ENCODE data around the gene SAP30BP. TPM values are rescaled to one million over a fixed set of nuclear protein-coding genes. Genes with fewer than 3 reads are reported as not detected.

SAP30BP gene
- total and polyA plus RNA-seq, 2 experiments from 2014 or later = 44.9 to 97.9 TPM

GRCh38 chr17:75662511-75662910, 4.6 kb upstream of the SAP30BP start:
- Histone ChIP-seq H3K27me3 (ENCODE audit: insufficient read depth) (no peaks in the 10 kb centered on the region), H3K27ac (ENCODE audit: low read depth) (no peak overlapping the region), H3K9me2 (ENCODE audit: insufficient read depth) (no peaks in the 10 kb centered on the region), H3F3A (replicated peaks; ENCODE audit: low read depth) (no peaks in the 10 kb centered on the region), H3K4me2 (no peak overlapping the region), H3K4me3 (no peak overlapping the region), H3K4me1 (ENCODE audit: insufficient read depth) (peaks cover 6% of the 10 kb centered on the region; the same call in 1 of the 2 replicates), H3K36me3 (ENCODE audit: insufficient read depth) (no peaks in the 10 kb centered on the region), H2AFZ (no peak overlapping the region), H3K79me2 (replicated peaks; ENCODE audit: insufficient read depth) (peaks cover 23% of the 10 kb centered on the region), H4K20me1 (replicated peaks; ENCODE audit: insufficient read depth) (peaks cover 4% of the 10 kb centered on the region; the same call in 1 of the 2 replicates)
- DNase-seq (ENCODE audit: low spot score) (no peak), ATAC-seq (no peak)
- H3K4me3 Mint-ChIP-seq = no peak overlapping the region
- TF ChIP-seq CREB1 (CRISPR knock-in tag; IDR thresholded peaks at IDR 0.05; ENCODE audit: low read depth) = no peak
- no peak for TF ChIP-seq EZH2 (IDR thresholded peaks at IDR 0.05; ENCODE audit: low read depth, unreplicated experiment)
- no peak for TF ChIP-seq ZNF462 (CRISPR knock-in tag; IDR thresholded peaks at IDR 0.05)
- TF ChIP-seq ETS1 (IDR thresholded peaks at IDR 0.05) = no peak
- no peak for TF ChIP-seq STAT1 (IDR thresholded peaks at IDR 0.05; ENCODE audit: unreplicated experiment)
- no peak for TF ChIP-seq NANOG (IDR thresholded peaks at IDR 0.05; ENCODE audit: borderline replicate concordance)
- no peak for TF ChIP-seq POLR2AphosphoS5 (IDR thresholded peaks at IDR 0.05; ENCODE audit: low read depth)
- no peak for TF ChIP-seq JUNB (IDR thresholded peaks at IDR 0.05; ENCODE audit: unreplicated experiment)
- TF ChIP-seq EZH2phosphoT487 (IDR thresholded peaks at IDR 0.05; ENCODE audit: unreplicated experiment) = no peak
- no peak for TF ChIP-seq CTCF (conservative IDR thresholded peaks at IDR 0.05; ENCODE audit: low read depth in 2 of 2)
- no peak for TF ChIP-seq REST (IDR thresholded peaks at IDR 0.05; ENCODE audit: unreplicated experiment)
- peaks cover 28% of the 10 kb centered on the region for H3K36me3 Mint-ChIP-seq (ENCODE audit: low read depth)
- no peaks in the 10 kb centered on the region for H3K27me3 Mint-ChIP-seq (ENCODE audit: insufficient read depth, low read depth, poor library complexity)
- no peaks in the 10 kb centered on the region for H3K9me3 Mint-ChIP-seq
- H3K27ac Mint-ChIP-seq = no peak overlapping the region
- H3K4me1 Mint-ChIP-seq = peaks cover 5% of the 10 kb centered on the region; the same call in 2 of the 3 replicates

All from GM23338 (cell line).